GM04504 (cell line): Measurements from ENCODE around the gene ELMO1.

Experiments used
- DNase-seq: peaks from one replicate; pipeline ENCODE4 v3.0.0-alpha.2; 2012; ENCODE audit warnings: low read depth

ELMO1 gene

DNA sequence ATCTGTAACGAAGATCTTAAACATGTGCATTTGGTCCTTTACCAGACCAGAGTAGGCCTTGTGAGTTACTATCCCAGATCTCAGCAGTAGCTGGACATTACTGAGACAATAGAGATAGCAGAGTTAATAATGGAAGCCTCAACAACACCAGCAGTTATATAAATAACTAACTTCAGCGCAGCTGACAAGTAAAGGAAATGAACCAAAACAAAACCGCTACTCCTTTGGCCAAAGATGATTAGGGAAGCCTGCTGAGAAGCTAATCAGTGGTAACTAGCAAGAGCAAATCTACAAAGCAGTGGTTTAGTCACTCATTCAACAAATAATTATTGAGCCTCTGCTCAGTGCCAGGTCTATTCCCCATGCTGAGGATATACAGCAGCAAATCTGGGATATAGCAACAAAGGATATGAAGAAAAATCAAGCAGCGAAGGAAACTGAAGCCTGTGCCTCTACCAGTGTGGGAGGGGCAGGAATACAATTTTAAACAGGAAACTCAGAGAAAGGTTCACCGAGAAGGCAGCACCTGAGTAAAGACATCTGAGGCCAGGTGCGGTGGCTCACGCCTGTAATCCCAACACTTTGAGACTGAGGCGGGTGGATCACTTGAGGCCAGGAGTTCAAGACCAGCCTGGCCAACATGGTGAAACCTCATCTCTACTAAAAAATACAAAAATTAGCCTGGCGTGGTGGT is 103.6 kb downstream of the ELMO1 start:
- DNase-seq: no peak

DNA sequence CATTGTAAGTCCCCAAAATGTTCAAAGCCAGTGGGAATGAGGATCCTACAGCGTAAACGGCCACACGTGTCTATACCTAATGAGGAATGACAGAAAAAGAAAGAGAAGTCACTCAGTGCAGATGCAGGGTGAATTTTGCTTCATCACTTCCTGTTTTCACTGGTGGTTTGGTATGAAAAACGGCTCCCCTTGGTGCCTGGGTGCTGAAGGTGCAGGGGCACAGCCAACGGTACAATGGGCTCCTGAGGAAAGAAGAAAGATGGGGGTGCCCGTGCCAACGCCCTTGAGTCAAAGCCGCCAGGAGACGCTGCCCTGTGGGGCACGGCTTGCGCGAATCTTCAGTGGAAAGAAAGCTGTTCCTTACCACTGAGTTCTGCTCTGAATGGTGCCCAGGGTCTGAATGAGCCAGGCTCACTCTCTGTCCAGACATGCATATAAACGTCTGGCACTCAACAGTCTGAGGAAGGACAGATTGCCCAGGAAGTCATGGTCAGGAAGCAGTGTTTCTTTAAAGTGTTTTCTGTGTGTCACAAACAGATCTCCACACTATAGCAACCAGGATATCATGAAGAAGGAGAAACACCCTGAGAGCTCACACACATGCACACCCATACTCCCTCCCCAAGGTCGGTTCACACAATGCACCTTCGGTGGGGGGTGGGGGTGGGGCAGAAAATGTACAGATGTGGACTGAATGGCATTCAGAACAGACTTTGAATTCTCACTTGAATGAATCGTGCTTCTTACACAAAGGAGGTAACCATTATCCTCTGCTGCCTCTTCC is 105.8 kb downstream of the ELMO1 start:
- no peak for DNase-seq

DNA sequence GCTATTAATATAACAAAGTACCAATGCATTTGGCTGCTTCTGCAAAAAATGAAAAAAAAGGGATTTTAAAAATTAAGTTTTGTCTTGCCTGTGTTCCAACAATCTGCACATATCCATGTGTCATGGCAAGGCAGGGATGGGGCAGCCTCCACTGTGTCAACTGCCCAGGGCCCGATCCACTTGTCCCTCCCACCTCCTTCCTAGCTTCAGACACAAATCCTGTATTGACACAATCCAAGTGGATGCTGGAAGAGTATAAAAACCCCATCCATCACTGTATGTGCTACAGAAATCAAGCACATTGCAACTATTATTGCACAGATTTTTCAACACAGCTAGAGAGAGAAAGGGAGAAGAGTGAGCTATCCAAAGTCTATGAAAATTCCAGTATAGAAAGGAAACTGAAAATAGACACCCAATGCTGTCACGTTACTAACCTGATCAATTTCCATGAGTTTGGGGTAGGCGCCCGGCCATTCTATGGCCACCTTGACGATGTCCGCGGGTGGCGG is 106.4 kb downstream of the ELMO1 start:
- DNase-seq: no peak

DNA sequence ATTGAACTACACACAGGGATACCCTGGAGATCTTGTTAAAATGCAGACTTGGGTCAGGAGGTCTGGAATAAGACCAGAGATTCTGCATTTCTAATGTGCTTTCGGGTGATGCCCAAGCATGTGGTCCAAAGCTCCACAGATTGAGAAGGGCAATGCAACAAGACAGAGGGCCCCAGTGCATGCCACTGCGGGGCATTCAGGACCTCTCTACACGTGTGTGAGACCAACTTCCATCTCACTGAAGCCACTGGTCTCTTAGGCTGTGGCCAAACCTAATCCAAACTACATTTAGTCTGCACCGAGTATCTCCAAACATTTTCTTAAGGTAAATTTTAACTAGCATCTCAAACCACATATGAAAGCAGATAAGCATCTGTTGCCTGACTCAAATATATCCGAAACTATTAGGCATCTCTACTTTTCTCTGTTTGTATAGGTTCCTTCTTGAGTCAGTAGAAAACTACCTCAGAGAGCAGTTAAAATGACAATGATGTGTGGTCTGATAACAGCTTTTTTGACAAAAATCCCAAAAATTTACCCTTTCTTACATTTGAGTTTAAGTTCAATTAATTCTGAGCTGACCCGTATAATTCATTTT is 107.5 kb downstream of the ELMO1 start:
- DNase-seq: no peak

- no peak for DNase-seq
These were observed 109.7 kb downstream of the ELMO1 start for GRCh38 chr7:37338966-37339365.

DNA sequence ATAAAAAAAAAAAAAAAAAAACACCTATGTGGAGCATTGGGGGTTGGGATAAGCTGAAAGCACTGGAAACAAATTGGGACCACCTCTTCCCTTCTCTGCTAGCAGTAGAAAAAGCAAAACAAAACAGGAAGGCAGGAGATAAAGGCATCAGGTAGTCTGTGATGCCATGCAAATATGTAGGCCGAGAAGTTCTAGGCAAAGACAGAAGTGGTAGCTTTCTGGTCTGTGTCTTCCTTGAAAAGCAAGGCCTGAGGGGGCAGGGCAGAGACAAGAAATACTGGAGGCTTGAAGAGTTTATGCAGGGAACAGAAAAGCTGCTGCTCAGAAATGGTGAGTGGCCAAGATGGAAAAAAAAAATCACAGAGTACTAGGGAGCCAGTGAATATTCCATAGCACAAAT is 111.1 kb downstream of the ELMO1 start:
- DNase-seq: no peak

- no peak for DNase-seq
These were observed 112.4 kb downstream of the ELMO1 start for GRCh38 chr7:37336259-37336658.

GRCh38 chr7:37333075-37333474 is 115.6 kb downstream of the ELMO1 start:
- DNase-seq: no peak

- no peak for DNase-seq
These were observed 116.2 kb downstream of the ELMO1 start for GRCh38 chr7:37332243-37333016.

GRCh38 chr7:37330775-37331174 is 117.9 kb downstream of the ELMO1 start:
- DNase-seq: no peak

GRCh38 chr7:37329940-37330339 is 118.7 kb downstream of the ELMO1 start:
- DNase-seq: no peak

DNA sequence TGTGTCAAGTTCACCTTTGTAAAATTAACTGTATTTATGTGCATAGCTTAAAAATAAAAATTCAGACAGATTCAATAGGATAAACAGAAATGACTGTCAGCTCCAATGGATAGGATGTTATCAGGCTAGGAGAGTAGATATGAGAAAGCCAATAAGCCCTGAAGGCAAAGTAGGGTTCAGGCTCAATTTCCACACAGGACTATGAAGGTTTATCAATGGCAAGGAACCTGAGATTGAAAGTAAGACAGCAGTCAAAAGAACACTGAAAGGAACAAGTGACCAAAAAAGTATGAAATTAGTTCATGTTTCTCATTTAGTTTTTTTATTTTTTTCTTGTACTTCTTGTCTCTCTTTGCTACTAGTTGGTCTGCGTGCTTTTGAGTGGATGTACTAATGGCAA is 121.4 kb downstream of the ELMO1 start:
- DNase-seq: no peak

DNA sequence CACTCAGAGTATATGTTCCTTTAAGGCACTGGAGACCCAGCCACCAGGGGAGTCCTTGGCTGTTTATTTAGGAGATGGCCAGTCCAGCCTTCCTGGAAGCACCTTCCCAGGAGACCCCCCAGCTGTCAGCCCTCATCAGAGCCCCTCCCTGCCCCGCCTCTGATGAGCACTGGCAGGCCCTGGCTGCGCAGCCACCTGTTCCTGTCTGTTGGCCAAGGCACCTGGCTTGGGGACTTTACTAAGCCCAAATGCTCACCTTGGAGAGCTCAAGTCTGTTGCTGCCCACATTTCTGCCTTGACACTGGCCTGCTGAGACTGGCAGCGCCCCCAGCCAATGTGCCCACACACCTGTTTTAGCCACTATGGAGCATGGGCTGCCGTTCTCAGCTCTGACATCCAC is 124.7 kb downstream of the ELMO1 start:
- DNase-seq: no peak

- no peak for DNase-seq
These were observed 125.8 kb downstream of the ELMO1 start for GRCh38 chr7:37322831-37323230.

DNA sequence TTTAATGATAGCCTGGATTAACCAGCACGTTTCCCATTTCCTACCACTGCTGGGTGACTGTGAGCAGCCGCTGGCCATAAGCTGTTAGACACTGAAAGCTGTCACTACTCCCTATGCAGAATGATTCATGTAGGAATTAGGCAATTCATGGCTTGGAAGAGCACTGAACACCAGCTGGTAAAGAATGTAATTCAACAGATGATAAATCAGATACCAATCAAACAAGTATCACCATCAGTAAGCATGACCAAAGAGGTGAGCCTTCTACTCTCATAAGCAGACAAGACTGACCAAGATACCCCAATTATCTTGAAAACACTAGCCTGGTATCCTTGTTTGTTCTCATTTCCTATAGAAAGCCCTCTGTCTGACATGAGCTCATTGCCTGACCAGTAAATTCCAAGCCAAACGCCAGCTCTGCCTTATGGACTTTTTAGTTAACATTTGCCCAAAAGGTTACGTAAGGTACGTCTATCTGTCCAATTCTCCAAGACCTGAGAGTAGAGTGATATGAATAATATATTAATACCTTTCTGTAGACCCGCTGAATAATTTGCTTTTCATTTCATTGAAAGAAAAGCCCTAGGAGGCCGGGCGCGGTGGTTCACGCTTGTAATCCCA is 127.7 kb downstream of the ELMO1 start:
- no peak for DNase-seq

DNA sequence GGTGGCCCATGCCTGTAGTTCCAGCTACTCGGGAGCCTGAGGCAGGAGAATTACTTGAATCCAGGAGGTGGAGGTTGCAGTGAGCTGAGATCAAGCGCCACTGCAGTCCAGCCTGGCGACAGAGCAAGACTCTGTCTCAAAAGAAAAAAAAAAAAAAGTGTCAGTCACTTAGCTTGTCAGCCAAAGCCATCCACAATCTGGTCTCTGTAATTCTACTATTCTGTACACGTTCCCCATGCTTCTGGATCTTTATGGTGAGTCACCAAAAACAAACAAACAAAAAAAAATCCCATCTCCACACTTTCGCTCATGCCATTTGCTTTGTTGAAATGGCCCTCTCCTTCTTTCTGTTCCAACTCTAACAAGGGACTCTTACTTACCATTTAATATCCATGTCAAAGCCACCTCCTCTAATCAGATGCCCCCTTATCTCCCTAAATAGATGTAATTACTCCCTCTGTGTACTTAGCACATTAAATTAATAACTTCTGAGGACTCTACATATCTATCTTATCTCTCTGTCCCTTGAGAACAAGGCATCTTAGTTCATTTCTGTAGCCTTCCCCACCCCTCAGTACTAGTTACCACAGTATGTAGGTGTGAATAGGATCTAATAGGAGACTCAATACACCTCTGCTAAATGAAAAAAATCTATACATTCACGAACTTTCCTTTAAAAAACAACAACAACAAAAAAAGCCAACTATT is 128.4 kb downstream of the ELMO1 start:
- DNase-seq: no peak

DNA sequence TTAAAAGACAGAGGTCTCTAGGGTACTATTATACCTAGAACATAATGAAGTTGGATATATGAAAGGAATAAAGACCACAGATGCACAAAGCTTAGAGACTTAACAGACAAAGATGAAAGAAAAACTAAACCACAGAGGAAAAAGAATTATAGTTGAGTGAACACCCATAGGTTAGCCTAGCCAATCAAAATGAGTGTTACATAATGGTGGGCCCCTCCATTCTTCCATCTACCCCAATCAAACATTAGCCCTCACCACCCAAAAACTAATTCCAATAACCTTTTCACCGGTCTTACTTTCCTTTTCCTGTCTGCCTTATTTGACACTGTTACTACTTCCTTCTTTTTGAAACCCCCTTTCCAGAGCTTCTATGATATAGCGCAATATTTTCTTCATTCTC is 130.1 kb downstream of the ELMO1 start:
- no peak for DNase-seq

DNA sequence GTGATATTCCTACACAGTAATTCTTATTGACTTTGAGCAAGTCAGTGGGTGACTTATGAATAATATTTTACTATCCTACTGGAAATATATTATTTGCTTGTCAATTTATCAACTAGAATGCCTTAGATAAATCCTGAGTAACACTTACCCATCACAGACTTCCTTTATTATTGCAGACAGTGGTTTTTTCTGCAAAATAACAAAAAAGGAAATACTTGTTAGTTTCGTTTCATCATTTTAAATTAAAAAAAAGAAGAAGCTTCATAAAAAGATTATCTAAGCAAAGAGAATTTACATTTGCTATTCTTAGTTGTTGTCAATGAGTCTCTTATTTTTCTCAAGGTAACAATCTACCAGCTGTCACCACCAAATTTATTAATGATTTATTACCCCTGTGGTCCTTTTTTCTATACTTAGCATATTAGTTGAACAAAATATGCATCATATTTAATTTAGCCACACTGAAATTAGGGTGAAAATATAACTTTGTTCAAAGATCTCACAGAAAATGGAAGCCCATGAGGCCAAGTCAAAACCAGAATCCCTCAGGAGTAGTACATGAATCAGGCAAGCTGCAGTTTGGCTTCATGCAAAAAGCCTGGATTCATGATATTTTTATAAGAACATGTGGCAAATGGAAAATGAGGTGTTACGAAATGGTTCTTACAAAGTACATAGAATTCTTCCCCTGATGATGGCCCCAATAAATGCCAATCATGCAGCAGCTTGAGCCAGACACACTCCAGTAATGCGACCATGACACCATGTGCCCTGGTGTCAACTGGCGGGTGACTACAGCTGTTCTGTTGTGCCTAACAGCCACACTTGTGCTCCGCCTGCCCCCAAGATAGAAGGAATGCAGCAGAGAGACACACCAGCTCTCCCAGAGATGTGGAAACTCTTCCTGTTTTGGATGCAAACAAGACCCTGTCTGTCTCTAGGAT is 132.6 kb downstream of the ELMO1 start:
- DNase-seq: no peak

DNA sequence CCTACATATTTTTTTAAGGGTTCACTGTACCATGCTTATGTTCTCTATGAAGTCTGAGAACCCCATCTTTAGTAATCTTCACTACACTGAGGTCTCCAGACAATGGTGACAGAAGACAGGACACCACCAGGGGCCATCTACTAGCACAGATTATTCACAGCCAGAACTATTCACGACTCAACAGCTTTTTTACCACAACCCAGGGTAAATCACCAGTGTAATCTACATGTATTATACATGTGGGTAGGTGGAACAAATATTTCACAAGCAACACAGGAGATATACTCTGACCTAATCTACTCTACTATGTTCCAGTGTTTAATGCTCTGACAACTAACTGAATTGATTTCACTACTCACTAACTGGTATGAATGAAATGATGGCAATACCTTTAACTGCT is 136.1 kb downstream of the ELMO1 start:
- DNase-seq: no peak

DNA sequence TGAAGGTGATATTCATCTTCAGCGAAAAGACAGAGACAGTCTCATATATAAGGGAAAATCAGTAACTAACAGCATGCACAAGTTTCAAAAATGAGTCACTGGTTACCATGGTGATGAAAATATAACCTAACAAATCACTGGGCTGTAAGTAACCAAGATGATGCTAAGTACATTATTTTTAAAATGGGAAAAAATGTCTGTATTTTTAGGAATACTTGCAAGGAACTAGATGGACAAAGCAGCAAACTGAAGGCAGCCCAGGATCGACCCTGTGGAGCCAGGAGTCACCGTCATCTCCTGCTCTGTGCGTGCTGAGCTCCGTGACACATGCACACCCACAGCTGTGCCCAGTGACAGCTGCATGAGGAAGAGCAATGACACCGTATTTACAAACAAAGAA is 137.3 kb downstream of the ELMO1 start:
- no peak for DNase-seq
